HUDEP-2 (cell line): ENCODE results near the gene INS.

Experiments
- DNase-seq, 76 experiments: peaks; one replicate each; lab custom pipeline; 2025; ENCODE audit not compliant: unreplicated experiment in 76 of 76; lab: John Stamatoyannopoulos, UW

The INS gene

DNA sequence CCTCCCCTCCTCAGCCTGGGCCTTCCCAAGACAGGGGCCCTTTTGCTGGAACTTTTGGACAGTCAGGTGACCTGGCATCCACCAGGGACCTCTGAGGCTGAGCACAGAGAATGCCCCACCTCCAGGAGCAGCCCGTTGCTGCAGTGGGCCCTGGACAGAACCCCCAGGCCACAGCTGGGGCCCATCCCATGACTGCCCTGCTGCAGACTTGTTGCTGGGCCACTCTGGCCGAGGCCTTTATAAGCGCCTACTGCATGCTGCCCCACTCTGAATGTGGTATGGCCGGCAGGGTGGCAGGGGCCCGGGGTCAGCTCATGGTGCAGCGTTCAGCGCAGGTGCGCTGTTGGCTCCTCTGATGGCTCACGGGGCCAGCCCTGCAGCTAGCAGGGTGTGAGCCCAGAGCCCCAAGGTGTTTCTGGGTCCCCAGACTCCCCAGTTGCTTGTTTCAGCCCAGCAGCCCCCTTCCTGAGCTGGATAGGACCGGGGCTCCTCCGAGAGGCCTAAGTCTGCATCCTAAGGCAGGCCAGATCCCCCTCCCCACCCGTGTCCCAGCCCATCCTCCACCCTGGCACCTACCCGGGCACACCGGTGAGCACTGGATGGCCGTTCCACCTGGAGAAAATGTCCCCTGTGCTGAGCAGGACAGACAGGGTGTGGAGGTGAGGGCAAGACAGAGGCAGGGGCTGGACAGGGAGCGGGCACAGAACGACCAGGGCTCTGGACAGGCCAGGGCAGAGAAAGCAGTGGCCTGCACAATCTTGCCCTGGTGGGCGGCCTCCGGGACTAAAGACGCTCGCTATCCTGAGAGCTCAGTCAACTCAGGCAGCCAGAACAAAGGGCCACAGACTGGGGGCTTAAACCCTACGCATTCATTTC lies 38.7 kb upstream of the INS start:
- DNase-seq, result no peak

DNA sequence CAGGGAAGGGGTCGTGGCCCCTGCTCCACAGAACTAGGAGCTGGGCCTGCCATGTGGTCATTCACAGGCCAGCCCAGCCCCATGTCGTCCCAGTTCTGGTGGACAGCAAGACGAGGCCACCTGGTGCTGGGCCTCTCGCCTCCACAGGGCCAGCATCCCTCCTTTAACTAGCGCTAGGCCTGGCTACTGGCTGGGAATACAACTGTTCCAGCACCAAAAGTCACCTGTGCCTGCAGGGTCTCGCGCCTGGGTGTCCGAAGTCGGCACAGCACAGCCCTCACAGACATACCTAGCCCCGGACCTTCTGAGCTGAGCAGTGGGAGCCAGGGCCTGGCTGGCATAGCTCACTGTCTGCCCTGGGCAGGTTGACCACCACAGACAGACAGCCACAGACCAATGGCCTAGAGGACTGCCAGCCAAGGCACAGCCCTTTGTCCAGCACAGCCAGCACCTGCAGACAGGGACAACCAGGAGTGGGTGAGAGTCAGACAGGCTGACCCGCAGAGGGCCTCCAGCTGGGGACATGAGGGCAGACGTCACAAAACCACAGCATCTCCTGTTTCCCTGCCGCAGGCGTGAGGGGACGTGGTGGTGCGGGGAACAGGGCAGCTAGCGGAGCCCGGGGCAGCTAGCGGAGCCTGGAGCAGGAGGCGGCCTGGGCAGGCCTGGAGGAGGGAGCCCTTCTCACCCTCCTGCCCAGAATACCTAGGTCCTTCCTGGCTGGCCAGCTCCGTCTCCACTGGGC lies 37.8 kb upstream of the INS start:
- no peak for DNase-seq

DNA sequence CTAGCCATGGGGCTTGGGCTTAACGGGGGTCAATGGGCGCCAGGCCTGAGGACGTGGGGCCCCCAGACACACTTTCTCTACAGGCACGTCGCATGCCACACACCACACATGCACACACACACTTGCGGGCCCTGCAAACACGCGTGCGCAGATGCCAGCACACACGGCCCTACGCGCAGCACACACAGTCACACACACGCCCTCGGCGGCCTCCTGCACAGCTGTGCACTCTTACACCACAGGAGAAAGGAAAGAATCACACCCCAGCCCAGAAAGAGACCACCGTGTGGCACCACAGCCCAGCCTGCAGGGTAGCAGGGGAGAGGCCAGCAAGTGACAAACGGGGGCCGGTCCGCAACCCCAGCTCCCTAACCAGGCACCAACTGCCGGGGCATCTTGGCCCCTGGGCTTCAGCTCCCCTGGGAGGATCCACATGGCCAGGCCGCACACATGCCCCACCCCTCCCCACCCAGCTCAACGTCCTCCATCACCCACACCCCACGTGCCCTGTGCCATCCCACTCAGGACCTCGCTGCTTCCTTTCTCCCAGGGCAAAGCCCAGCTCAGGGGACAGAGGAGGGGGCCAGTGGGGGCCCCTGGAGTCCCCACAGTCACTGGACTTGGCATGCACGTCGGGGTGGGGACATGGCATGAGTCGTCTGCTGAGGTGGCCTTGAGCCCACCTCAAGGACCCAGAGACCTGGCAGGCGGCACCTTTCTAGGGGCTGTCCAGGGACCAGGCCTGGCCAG lies 36.9 kb upstream of the INS start:
- DNase-seq, result no peak

DNA sequence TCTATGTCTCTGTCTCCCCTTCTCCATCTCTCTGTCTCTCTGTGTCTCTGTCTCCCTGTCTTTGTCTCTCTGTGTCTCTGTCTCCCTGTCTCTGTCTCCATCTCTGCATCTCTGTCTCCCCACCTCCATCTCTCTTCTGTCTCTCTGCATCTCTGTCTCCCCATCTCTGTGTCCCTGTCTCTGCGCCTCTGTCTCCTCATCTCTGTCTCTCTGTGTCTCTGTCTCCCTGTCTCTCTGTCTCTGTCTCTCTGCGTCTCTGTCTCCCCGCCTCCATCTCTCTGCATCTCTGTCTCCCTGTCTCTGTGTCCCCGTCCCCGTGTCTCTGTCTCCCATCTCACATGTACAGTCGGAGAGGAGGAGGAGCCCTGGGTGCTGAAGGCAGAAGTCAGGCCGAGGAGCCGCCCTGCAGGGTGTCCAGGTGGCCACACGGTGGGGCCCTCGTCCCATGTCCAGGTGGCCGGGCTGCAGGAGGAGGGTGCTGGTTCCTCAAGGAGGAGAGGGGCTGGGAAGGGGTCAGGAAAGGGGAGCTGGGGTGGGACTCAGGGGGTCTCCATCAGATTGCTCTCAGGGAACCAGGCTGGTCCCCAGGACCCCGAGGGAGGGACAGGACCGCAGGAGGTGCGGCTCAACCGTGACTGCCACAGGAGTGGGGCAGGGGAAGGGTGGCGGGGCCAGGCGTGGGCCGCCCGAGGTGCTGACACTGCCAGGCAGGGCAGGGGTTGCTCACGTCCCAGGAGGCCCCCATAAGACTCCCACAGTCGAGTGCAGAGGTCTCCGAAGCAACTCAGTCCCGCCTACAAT lies 36.2 kb upstream of the INS start:
- DNase-seq, result peak in 59 of 76 experiments; percentile 4 to 76 (median 46)

DNA sequence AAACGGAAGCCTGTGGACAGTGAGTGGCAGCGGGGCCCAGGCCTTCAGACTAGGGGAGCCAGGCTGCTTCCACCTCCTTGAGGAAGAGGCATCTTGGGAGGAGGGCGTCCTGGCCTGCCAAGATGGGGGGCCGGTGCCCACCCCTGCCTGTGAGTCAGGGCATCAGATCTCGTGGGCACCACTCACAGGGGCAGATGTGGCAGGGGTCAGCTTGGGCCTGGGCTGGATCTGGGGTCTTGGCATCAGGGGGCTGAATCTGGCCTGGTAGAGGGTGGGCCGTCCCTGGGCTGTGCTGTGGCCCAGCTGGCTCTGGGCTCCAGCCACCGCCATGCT lies 34.7 kb upstream of the INS start:
- DNase-seq, result no peak

DNA sequence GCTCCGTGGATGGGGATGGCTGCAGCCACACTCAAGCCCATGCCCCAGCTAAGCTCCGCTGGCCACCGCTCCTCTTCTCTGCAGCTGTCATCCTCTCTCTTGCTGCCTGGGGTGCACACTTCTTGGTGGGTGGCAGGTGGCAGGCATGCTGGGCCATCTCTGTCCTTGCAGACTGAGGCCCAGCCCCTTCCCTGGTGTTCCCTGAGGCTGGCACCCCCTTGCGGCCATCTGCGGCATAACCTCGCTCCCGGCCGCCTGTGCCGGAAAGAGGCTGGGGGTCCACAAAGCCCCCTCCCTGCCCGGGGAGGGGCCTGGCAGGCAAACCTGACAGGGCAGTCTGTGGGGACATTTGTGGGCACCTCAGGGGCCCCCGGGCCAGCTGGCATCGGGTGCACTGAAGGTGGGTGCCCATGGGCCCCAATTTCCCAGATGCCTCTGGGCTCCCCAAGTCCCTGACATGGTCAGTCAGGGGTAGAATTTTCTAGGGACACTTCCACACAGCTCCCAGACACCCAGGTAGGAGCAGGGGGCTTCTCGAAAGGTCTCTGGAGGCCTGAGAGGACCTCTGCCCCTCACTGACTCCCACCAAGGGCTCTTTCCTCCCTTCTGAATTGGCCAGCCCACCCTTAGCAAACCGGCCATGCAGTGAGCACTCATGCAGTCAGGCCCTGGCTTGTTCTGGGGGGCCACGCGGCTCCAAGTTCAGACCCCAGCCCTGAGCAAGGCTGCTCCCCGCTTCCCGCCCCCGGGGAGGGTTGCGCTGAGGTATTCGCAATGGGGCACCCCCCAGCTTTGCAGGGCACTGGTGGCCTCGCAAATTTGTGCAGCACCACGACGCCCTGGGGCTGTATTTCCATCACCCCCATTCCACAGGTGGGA lies 34.1 kb upstream of the INS start:
- DNase-seq, result peak in 42 of 76 experiments; percentile 1 to 54 (median 19)

DNA sequence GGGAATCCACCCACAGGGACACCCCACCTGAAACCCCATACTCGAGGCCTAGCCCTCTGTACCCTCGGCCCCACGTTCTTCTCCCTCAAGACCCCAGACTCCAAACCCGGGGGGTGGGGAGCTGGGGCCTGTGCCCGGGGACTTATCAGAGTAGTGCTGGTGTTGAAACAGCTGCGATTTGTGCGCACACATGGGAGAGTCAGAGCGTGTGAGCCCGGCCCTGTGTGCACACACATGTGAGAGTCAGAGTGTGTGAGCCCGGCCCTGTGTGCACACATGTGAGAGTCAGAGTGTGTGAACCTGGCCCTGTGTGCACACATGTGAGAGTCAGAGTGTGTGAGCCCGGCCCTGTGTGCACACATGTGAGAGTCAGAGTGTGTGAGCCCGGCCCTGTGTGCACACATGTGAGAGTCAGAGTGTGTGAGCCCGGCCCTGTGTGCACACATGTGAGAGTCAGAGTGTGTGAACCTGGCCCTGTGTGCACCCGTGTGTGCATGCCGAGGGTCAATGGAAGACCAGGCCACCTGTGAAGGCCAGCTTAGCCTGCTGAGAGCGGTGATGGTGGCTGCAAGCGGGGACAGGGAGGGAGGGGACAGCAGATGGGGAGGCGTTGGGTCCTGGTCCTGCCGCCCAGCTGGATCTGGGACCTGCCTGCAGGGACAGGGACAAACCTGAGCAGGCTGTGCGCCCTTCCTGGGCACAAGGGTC lies 33.0 kb upstream of the INS start:
- peak in 2 of 76 experiments; percentile 19 to 33 for DNase-seq

DNA sequence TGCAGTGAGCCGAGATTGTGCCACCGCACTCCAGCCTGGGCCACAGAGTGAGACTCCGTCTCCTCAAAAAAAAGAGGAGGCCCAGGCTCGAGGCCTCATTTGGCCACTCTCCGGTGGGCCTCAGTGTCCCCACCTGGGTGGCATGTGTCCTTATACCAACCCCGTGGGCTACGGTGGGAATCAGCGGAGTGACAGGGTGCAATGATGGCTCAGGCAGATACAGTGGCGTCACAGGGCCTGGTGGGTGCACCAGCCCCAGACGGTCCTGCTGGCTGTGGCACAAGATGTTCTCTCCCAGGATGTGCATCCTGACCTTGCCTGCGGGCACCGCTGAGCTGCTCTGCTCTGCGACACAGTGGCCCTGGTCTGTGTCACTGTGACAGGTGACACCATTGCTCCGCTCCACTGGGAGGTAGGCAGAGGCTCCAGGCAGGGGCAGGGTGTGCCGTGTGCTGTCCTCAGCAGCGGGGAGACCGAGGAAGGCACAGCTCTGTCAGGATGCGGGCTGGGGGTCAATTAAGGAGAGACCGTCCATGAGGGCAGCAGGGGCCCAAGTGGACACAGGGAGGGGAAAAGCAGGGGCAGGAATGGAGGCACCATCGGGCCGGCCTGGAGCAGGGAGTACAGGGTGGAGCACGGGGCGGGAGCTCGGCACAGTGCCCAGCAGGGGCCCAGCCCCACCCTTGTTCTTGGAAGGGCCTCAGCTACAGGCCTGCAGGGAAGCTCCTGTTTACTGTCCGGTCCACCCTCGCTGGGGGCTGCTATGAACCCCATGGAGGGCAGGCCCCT lies 32.3 kb upstream of the INS start:
- peak in 63 of 76 experiments; percentile 4 to 75 (median 46) for DNase-seq

DNA sequence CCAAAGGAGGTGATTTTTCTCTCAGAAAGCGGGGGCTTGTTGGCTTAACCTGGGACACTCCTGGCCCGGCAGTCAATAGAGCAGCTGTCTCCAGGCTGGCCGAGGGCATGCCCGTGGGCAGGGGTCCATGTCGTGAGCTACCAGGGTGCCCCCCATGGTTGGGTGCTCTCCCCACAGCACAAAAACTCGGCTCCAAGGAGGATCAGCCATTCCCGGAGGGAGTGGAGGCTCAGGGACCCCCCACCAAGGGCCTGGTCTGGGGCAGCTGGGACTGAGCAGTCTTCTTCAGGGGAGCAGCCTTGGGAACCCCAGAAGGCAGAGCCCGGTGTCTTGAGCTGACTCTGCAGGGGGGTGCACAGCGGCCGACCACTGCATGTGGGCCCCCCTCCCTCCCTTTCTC lies 31.4 kb upstream of the INS start:
- DNase-seq, result no peak

DNA sequence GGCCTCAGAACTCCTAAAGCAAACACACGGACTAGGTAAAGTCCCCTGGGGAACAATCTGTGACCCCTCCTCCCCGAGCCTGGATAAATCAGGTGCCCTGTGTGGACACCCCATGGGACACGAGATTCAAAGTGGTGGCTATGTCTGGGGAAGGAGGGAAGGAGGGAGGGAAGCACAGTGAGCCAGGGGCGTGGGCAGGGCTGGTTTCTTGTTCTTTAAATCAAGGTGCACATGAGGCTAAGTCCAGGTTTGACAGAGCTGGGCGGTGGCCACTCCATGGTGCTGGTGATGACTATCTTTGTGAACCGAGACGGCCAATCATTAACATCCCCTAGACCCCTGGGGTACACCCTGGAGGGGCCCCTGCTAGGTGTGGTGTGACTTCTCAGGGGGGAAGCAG lies 30.9 kb upstream of the INS start:
- DNase-seq, result no peak

DNA sequence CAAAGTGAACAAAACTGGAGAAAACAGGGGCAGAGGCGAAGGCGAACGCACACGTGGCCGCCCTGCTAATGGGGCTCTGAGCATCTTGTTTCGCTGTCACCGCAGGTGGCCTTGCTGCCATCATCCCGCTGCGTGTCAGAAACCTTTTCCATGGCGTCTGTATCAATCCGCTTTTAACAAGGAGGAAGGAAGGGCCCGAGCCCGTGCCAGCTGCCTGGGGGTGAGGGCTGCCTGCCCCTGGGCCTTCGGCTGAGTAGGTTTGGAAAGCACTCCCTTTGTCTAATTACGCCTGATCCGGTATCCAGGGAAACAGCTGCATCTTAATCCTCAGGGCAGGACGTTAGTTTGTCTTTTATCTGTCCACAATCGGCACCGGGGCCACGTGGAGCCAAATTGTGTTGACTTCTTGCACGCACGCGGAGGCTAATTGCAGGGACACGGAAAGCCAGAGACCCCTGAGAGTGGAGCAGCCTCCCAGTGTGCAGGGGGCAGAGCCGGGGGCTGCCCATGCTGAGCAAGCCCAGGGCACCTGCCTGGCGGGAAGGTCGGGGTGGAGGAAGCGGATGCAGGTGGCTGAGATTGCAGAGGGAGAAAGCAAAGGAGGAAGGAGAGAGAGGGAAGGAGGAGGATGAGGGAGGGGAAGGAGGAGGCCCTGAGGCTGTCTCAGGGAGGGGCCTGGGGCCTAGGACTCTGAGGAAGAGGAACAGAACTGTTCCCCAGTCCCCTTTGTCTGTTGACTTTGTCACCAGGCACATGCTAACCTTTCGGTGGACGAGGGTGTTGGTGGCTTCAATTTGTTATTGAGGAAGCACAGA lies 29.9 kb upstream of the INS start:
- DNase-seq, result no peak

DNA sequence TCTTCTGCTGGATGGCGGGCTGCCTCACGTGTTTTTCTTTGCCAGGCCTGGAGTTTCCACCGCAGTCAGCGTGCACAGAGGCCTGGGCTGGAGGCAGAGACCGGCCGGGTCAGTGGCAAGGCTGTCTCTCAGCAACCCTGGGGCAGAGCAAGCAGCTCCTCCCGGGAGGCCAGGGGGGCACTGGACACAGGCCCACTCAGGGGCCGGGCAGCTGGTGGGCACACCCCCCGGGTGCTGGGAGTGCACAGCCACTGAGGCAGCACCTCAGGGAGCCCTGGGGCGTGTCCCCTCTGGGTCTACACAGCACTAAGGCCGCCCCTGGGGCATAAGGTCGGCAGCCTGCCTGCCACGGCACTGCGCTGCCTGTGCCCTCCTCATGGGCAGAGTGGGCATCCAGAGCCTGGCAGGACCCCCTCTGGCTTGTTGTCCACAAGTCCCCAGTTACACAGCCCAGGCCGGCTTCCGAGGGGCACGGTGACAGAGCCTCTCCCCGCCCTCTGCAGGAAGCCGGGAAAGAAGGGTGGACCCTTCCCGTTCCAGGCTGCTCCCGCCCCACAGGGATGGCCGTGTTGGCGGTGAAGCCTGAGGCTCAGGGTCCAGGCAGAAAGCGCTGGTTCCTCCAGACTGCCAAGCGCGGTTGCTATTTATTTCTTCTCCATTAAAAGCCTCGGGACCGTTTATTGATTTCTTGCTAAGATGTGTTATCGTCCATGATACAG lies 29.1 kb upstream of the INS start:
- DNase-seq, result no peak

DNA sequence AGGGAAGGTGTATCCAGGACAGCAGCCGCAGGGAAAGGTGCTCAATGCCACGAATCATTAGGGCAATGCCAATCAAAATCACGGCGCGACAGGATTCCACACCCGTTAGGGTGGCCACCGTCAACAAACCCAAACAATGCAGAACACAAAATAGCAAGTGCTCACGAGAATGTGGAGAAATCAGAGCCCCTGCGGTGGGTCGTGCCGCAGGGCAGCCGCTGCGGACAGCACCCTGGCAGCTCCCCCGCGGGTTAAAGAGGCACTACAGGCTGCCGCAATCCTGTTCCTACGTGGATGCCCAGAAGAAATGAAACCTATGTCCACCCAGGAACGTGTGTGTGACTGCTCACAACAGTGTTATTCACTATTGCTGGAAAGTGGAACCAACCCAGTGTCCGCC lies 27.7 kb upstream of the INS start:
- no peak for DNase-seq

DNA sequence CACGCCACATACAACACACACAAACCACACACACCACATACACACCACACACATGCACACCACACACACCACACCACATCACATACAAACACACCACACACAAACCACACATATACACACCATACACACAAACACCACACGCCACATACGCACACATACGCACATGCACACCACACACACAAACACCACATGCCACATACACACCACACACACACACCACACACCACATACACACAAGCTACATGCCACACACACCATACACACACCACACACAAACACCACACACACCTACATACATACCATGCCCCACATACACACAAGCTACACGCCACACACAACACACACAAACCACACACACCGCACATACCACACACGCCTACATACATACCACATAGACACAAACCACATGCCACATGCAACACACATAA lies 26.3 kb upstream of the INS start:
- no peak for DNase-seq

DNA sequence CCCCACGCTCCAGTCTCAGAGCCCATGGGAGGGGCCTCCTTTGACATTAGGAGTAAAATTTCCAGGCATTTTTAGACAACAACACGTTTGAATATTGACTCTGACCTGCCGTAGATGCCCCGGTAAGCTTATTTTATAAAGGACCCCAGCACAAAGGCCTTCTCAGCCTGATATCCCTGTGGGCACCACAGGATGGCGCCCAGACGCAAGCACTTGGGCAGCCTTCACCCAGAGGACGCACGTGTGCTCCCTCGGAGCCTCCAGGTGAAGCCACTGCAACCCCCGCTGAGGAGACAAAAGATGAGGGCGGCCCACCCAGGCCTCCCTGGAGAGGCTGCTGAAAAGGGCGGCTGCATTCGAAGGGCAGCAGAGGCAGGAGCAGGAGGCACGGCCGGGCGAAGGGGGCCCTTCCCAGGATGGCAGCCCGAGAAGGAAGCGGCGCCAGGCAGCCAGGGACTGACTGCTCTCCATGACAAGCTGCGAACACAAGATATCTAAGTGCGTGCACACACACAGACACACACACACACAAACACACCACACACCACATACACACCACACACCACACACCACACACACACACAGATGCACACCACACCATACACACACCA lies 25.8 kb upstream of the INS start:
- peak in 33 of 76 experiments; percentile 3 to 45 (median 20) for DNase-seq
